H1 (cell line): ENCODE data around the gene HARS1. TPM values are rescaled to one million over a fixed set of nuclear protein-coding genes. Genes with fewer than 3 reads are reported as not detected.

ENCODE experiments used
- CTCF ChIA-PET: fragments of 300-600 bp; sonication (Branson Sonifier 250); formaldehyde crosslinking; loops from one replicate; lab custom pipeline; 2021; ENCODE audit not compliant: partially characterized antibody; lab: Charles Lee
- POLR2A ChIA-PET: fragments of 300-600 bp; sonication (Branson Sonifier 250); formaldehyde crosslinking; loops from one replicate; lab custom pipeline; 2021; ENCODE audit warnings: inconsistent platforms; ENCODE audit not compliant: partially characterized antibody; lab: Charles Lee
- DNase-seq, 2 experiments: peaks; one replicate each; pipeline versions ENCODE4 v3.0.0 to v3.0.0-alpha.2; 2010 to 2022; ENCODE audit warnings: low spot score in 2 of 2, low read depth in 1 of 2, mixed read lengths in 1 of 2
- FAIRE-seq: peaks from 2 replicates; lab custom pipeline; 2011; peaks lifted over from hg19 to GRCh38; lab: Jason Lieb, UNC
- H2AFZ ChIP-seq: 2 replicates; pipeline ENCODE4 v1.8.1; 2012; ENCODE audit warnings: low read length, inconsistent platforms
- H2AK5ac ChIP-seq: 2 replicates; pipeline ENCODE4 v1.6.1; 2013; ENCODE audit warnings: low read depth, low read length
- H2BK120ac ChIP-seq: replicated peaks from 2 replicates; pipeline ENCODE3; 2013; ENCODE audit warnings: low read depth, low read length, inconsistent platforms
- H2BK12ac ChIP-seq: 2 replicates; pipeline ENCODE4 v1.6.1; 2013; ENCODE audit warnings: low read depth, low read length
- H2BK15ac ChIP-seq: 2 replicates; pipeline ENCODE4 v1.6.1; 2013; ENCODE audit warnings: low read length
- H2BK20ac ChIP-seq: 2 replicates; pipeline ENCODE4 v1.6.1; 2013; ENCODE audit warnings: low read length
- H2BK5ac ChIP-seq: 2 replicates; pipeline ENCODE4 v1.6.1; 2013; ENCODE audit warnings: low read depth, low read length
- H3K14ac ChIP-seq: 2 replicates; pipeline ENCODE4 v1.6.1; 2013; ENCODE audit warnings: inconsistent platforms; ENCODE audit not compliant: insufficient read length
- H3K18ac ChIP-seq: 2 replicates; pipeline ENCODE4 v1.6.1; 2013; ENCODE audit warnings: low read length; ENCODE audit errors: extremely low read depth
- H3K23ac ChIP-seq: 2 replicates; pipeline ENCODE4 v1.6.1; 2013; ENCODE audit warnings: inconsistent platforms; ENCODE audit not compliant: insufficient read length
- H3K23me2 ChIP-seq: 2 replicates; pipeline ENCODE4 v1.6.1; 2013; ENCODE audit warnings: low read depth, low read length
- H3K27ac ChIP-seq: 2 replicates; pipeline ENCODE4 v1.6.1; 2011; ENCODE audit warnings: low read depth, low read length, inconsistent platforms
- H3K27me3 ChIP-seq, 4 experiments: replicated peaks in 1 of 4; 1 replicate in 1 of 4; 2 replicates in 3 of 4; pipeline versions ENCODE4 v1.6.1 to v1.8.1; 2011 to 2013; ENCODE audit warnings: low read length in 3 of 4, mild to moderate bottlenecking in 3 of 4, inconsistent platforms in 2 of 4, mixed read lengths in 2 of 4, moderate library complexity in 1 of 4; ENCODE audit not compliant: control insufficient read depth in 3 of 4, insufficient read depth in 3 of 4; ENCODE audit errors: extremely low read depth in 1 of 4
- H3K36me3 ChIP-seq, 4 experiments: 2 replicates each; pipeline versions ENCODE4 v1.6.1 to v1.8.1; 2011 to 2013; ENCODE audit warnings: mild to moderate bottlenecking in 4 of 4, low read length in 3 of 4, moderate library complexity in 2 of 4, control low read depth in 1 of 4, inconsistent platforms in 1 of 4; ENCODE audit not compliant: insufficient read depth in 4 of 4, control insufficient read depth in 2 of 4
- H3K4ac ChIP-seq: replicated peaks from 2 replicates; pipeline ENCODE3; 2013; ENCODE audit warnings: low read length, low read depth, mixed read lengths, inconsistent platforms; ENCODE audit not compliant: insufficient read length
- H3K4me1 ChIP-seq, 4 experiments: replicated peaks in 1 of 4; 1 replicate in 1 of 4; 2 replicates in 3 of 4; pipeline versions ENCODE4 v1.6.1 to v1.8.1; 2011 to 2013; ENCODE audit warnings: low read length in 3 of 4, inconsistent platforms in 2 of 4, mixed read lengths in 1 of 4; ENCODE audit not compliant: insufficient read depth in 4 of 4, control insufficient read depth in 3 of 4
- H3K4me2 ChIP-seq, 2 experiments: 2 replicates each; pipeline versions ENCODE4 v1.6.1 to v1.8.1; 2011 to 2013; ENCODE audit warnings: low read depth in 2 of 2, low read length in 2 of 2, control low read depth in 1 of 2, inconsistent platforms in 1 of 2, mild to moderate bottlenecking in 1 of 2; ENCODE audit not compliant: insufficient read depth in 1 of 2
- H3K4me3 ChIP-seq, 4 experiments: fragments of 200-600, 300-600 bp in 1 of 4; sonication (generic), shearing (Covaris generic), sonication (Bioruptor Twin) in 1 of 4; 2 replicates each; pipeline versions ENCODE4 v1.5.1 to v1.8.1; 2011 to 2016; ENCODE audit warnings: low read length in 4 of 4, low read depth in 3 of 4, control low read depth in 2 of 4, inconsistent platforms in 2 of 4, mild to moderate bottlenecking in 2 of 4, mixed read lengths in 1 of 4, moderate library complexity in 1 of 4; ENCODE audit not compliant: insufficient read depth in 2 of 4; ENCODE audit errors: extremely low read depth in 1 of 4
- H3K56ac ChIP-seq: replicated peaks from 2 replicates; pipeline ENCODE3; 2013; ENCODE audit warnings: low read depth, mild to moderate bottlenecking, mixed read lengths, low read length, inconsistent platforms; ENCODE audit not compliant: insufficient read length
- H3K79me1 ChIP-seq: 2 replicates; pipeline ENCODE4 v1.6.1; 2013; ENCODE audit warnings: low read depth, low read length, control low read depth
- H3K79me2 ChIP-seq, 2 experiments: 2 replicates each; pipeline versions ENCODE4 v1.6.1 to v1.8.1; 2012 to 2013; ENCODE audit warnings: low read length in 2 of 2, mild to moderate bottlenecking in 2 of 2, inconsistent platforms in 1 of 2; ENCODE audit not compliant: insufficient read depth in 2 of 2, control insufficient read depth in 1 of 2
- H3K9ac ChIP-seq, 4 experiments: replicated peaks in 1 of 4; 1 replicate in 1 of 4; 2 replicates in 3 of 4; pipeline versions ENCODE4 v1.6.1 to v1.8.1; 2011 to 2013; ENCODE audit warnings: low read depth in 3 of 4, low read length in 3 of 4, control low read depth in 2 of 4, mild to moderate bottlenecking in 2 of 4, moderate library complexity in 2 of 4, inconsistent platforms in 1 of 4; ENCODE audit errors: extremely low read depth in 1 of 4
- H3K9me3 ChIP-seq, 2 experiments: 2 replicates each; pipeline versions ENCODE4 v1.6.1 to v1.8.1; 2012 to 2013; ENCODE audit warnings: mild to moderate bottlenecking in 2 of 2, moderate library complexity in 2 of 2, control low read depth in 1 of 2, inconsistent platforms in 1 of 2, low read depth in 1 of 2, low read length in 1 of 2, mixed read lengths in 1 of 2; ENCODE audit not compliant: insufficient read depth in 2 of 2
- H4K20me1 ChIP-seq, 2 experiments: replicated peaks in 1 of 2; 2 replicates each; pipeline versions ENCODE3 to v1.8.1; 2011 to 2013; ENCODE audit warnings: inconsistent platforms in 2 of 2, low read length in 2 of 2, mild to moderate bottlenecking in 1 of 2; ENCODE audit not compliant: insufficient read depth in 2 of 2, control insufficient read depth in 1 of 2
- H4K5ac ChIP-seq: 2 replicates; pipeline ENCODE4 v1.6.1; 2013; ENCODE audit warnings: low read length, low read depth, mixed read lengths, inconsistent platforms; ENCODE audit not compliant: insufficient read length
- H4K8ac ChIP-seq: 2 replicates; pipeline ENCODE4 v1.8.0; 2013; ENCODE audit warnings: mild to moderate bottlenecking, moderate library complexity, low read length, inconsistent platforms; ENCODE audit not compliant: insufficient read depth; ENCODE audit errors: extremely low read depth
- H4K91ac ChIP-seq: replicated peaks from 2 replicates; pipeline ENCODE3; 2013; ENCODE audit warnings: low read length, mixed read lengths, inconsistent platforms; ENCODE audit not compliant: insufficient read length
- ATF3 ChIP-seq: IDR thresholded peaks from 2 replicates; pipeline ENCODE4 v1.6.1; 2011; ENCODE audit warnings: low read depth, mild to moderate bottlenecking, low read length; ENCODE audit not compliant: insufficient read depth
- POU5F1 ChIP-seq: IDR thresholded peaks from 2 replicates; pipeline ENCODE4 v1.6.1; 2011; ENCODE audit warnings: low read depth, mild to moderate bottlenecking, low read length, moderate library complexity
- WGBS, 2 experiments: shearing (Covaris generic) in 1 of 2; methylation state at CpG; one replicate each; pipeline versions ENCODE4 v1.1.6 to v1.1.7; 2013 to 2015; ENCODE audit warnings: low lambda C conversion rate in 2 of 2, mixed read lengths in 2 of 2, inconsistent platforms in 1 of 2, low coverage in 1 of 2, missing lambda C conversion rate in 1 of 2; ENCODE audit not compliant: insufficient replicate concordance in 2 of 2, insufficient coverage in 1 of 2, insufficient read length in 1 of 2; ENCODE audit errors: extremely low coverage in 1 of 2, missing lambda C conversion rate in 1 of 2; 5-methylcytosine and 5-hydroxymethylcytosine counted together
- polyA plus RNA-seq, 7 experiments: library from polyadenylated mRNA; depleted of rRNA in 3 of 7; stranded (reverse) in 5 of 7; unstranded in 2 of 7; fragments of >200 nt in 5 of 7; fragments of 200-250 nt in 2 of 7; gene quantifications; 1 replicate in 5 of 7; 2 replicates in 1 of 7; 4 replicates in 1 of 7; pipeline versions ENCODE4 v1.2.1 to v1.2.3, GENCODE V29; 2011 to 2013; ENCODE audit warnings: missing spikeins in 2 of 7, mixed read lengths in 2 of 7
- total RNA-seq: library from RNA; stranded (reverse); fragmentation: NEBNext Ultra II Directional; extraction: Animal tissue kit (Norgen Biotek cat#: 25700); gene quantifications from 2 replicates; pipeline ENCODE4 v1.2.1, GENCODE V29; 2021

HARS1 gene
- total and polyA plus RNA-seq, 2 of the 8 experiments (the other 6 are each of a cell fraction or from before 2014, with no cell fraction given), result 27.8 to 56.8 TPM

GRCh38 chr5:140630292-140631035 lies 60.7 kb downstream of the HARS1 start:
- Histone ChIP-seq H3K36me3 (no peaks in the 10 kb centered on the region), H2BK120ac (no peak overlapping the region), H3K27me3 (no peaks in the 10 kb centered on the region), H3K79me2 (no peaks in the 10 kb centered on the region), H4K20me1 (no peaks in the 10 kb centered on the region), H3K4ac (no peak overlapping the region), H2AFZ (no peak overlapping the region), H4K8ac (no peak overlapping the region), H2BK15ac (no peak overlapping the region), H2BK5ac (no peak overlapping the region), H3K23ac (no peak overlapping the region), H3K9me3 (peaks cover 34 to 35% of the 10 kb centered on the region in 2 experiments; a peak in 3 of 4 replicates), H3K18ac (no peak overlapping the region), H3K27ac (no peak overlapping the region), H3K4me1 (no peaks in the 10 kb centered on the region), H3K4me3 (no peak overlapping the region), H3K14ac (no peak overlapping the region), H3K79me1 (no peaks in the 10 kb centered on the region), H3K56ac (no peak overlapping the region), H2BK20ac (no peak overlapping the region), H4K5ac (no peak overlapping the region), H2BK12ac (no peak overlapping the region), H4K91ac (no peak overlapping the region), H3K4me2 (no peak overlapping the region), H3K9ac (no peak overlapping the region), H3K23me2 (no peaks in the 10 kb centered on the region), H2AK5ac (no peak overlapping the region)
- CTCF ChIA-PET, result no interaction called here
- DNase-seq (no peak), FAIRE-seq (no peak)
- WGBS, 2 experiments, result 89% methylated on average over 2 of the region's 2 CpGs; no CpG with 5 or more reads in 1 of the 2 experiments
- POLR2A ChIA-PET, result interaction anchor here (0.5 to 1.0 kb wide), 2 partner anchors 14 to 17 kb away, joined by 3 to 4 read pairs; partner anchors contain the start of genes IK and NDUFA2
- TF ChIP-seq ATF3 (no peak), POU5F1 (no peak)
